ENCODE results near the gene PTPRA.
"Not testable (repeated sequence)": the region's sequence is repeated elsewhere in the genome, so short reads cannot be mapped to it uniquely, and the experiment has no call there.

PTPRA gene

GRCh38 chr20:2894221-2894620, 20.9 kb downstream of the PTPRA start:
- FAIRE-seq, result no peak
- no peak for DNase-seq (ENCODE audit: insufficient read length, low spot score)
- TF ChIP-seq POU2F2 (IDR thresholded peaks at IDR 0.05; ENCODE audit: low read depth, low read length), result no peak
- no peak for TF ChIP-seq TAF1 (IDR thresholded peaks at IDR 0.05; ENCODE audit: low read depth, low read length)
- no peak for TF ChIP-seq POLR2A (IDR thresholded peaks at IDR 0.05; ENCODE audit: low read depth, low read length)
- TF ChIP-seq SPI1 (IDR thresholded peaks at IDR 0.05; ENCODE audit: low read depth, low read length), result no peak
- no peak for TF ChIP-seq PAX5 (IDR thresholded peaks at IDR 0.05; ENCODE audit: insufficient read depth, low read length, severe bottlenecking)
- TF ChIP-seq POLR2AphosphoS5 (IDR thresholded peaks at IDR 0.05; ENCODE audit: low read depth, low read length), result no peak

GRCh38 chr20:2895154-2895553, 21.9 kb downstream of the PTPRA start:
- not testable (repeated sequence) for DNase-seq (ENCODE audit: insufficient read length, low spot score); FAIRE-seq

GRCh38 chr20:2899243-2899642, 26.0 kb downstream of the PTPRA start:
- no peak for FAIRE-seq
- no peak for DNase-seq (ENCODE audit: insufficient read length, low spot score)
- TF ChIP-seq SPI1 (IDR thresholded peaks at IDR 0.05; ENCODE audit: low read depth, low read length), result no peak
- TF ChIP-seq POLR2AphosphoS5 (IDR thresholded peaks at IDR 0.05; ENCODE audit: low read depth, low read length), result no peak
- TF ChIP-seq TAF1 (IDR thresholded peaks at IDR 0.05; ENCODE audit: low read depth, low read length), result no peak

GRCh38 chr20:2900845-2901592, 27.7 kb downstream of the PTPRA start:
- DNase-seq (ENCODE audit: insufficient read length, low spot score) (peak; percentile 27), FAIRE-seq (peak; percentile 26)
- no peak for TF ChIP-seq PAX5 (IDR thresholded peaks at IDR 0.05; ENCODE audit: insufficient read depth, low read length, severe bottlenecking)
- TF ChIP-seq SPI1 (IDR thresholded peaks at IDR 0.05; ENCODE audit: low read depth, low read length), result peak; percentile 45

GRCh38 chr20:2902291-2902690, 29.0 kb downstream of the PTPRA start:
- FAIRE-seq (no peak), DNase-seq (ENCODE audit: insufficient read length, low spot score) (no peak)
- TF ChIP-seq SPI1 (IDR thresholded peaks at IDR 0.05; ENCODE audit: low read depth, low read length) (no peak), TAF1 (IDR thresholded peaks at IDR 0.05; ENCODE audit: low read depth, low read length) (no peak), POLR2A (IDR thresholded peaks at IDR 0.05; ENCODE audit: low read depth, low read length) (no peak)

GRCh38 chr20:2902818-2903217, 29.5 kb downstream of the PTPRA start:
- DNase-seq (ENCODE audit: insufficient read length, low spot score), result no peak
- TF ChIP-seq POLR2A (IDR thresholded peaks at IDR 0.05; ENCODE audit: low read depth, low read length) (no peak), TAF1 (IDR thresholded peaks at IDR 0.05; ENCODE audit: low read depth, low read length) (no peak), POLR2AphosphoS5 (IDR thresholded peaks at IDR 0.05; ENCODE audit: low read depth, low read length) (no peak), PAX5 (IDR thresholded peaks at IDR 0.05; ENCODE audit: insufficient read depth, low read length, severe bottlenecking) (no peak)
- no peak for FAIRE-seq

- no peak for DNase-seq (ENCODE audit: insufficient read length, low spot score)
- TF ChIP-seq TAF1 (IDR thresholded peaks at IDR 0.05; ENCODE audit: low read depth, low read length), result no peak
- no peak for TF ChIP-seq SPI1 (IDR thresholded peaks at IDR 0.05; ENCODE audit: low read depth, low read length)
- no peak for TF ChIP-seq PAX5 (IDR thresholded peaks at IDR 0.05; ENCODE audit: insufficient read depth, low read length, severe bottlenecking)
- TF ChIP-seq POLR2A (IDR thresholded peaks at IDR 0.05; ENCODE audit: low read depth, low read length), result no peak
- TF ChIP-seq POLR2AphosphoS5 (IDR thresholded peaks at IDR 0.05; ENCODE audit: low read depth, low read length), result no peak
- FAIRE-seq, result no peak
These were observed 30.4 kb downstream of the PTPRA start for GRCh38 chr20:2903686-2904085.

GRCh38 chr20:2907519-2907918, 34.2 kb downstream of the PTPRA start:
- FAIRE-seq, result peak; percentile 20
- TF ChIP-seq SPI1 (IDR thresholded peaks at IDR 0.05; ENCODE audit: low read depth, low read length) (no peak), POLR2AphosphoS5 (IDR thresholded peaks at IDR 0.05; ENCODE audit: low read depth, low read length) (no peak), POLR2A (IDR thresholded peaks at IDR 0.05; ENCODE audit: low read depth, low read length) (no peak), PAX5 (IDR thresholded peaks at IDR 0.05; ENCODE audit: insufficient read depth, low read length, severe bottlenecking) (no peak), POU2F2 (IDR thresholded peaks at IDR 0.05; ENCODE audit: low read depth, low read length) (no peak), TAF1 (IDR thresholded peaks at IDR 0.05; ENCODE audit: low read depth, low read length) (no peak)
- DNase-seq (ENCODE audit: insufficient read length, low spot score), result no peak

GRCh38 chr20:2909953-2910352, 36.7 kb downstream of the PTPRA start:
- FAIRE-seq (no peak), DNase-seq (ENCODE audit: insufficient read length, low spot score) (no peak)
- TF ChIP-seq POLR2AphosphoS5 (IDR thresholded peaks at IDR 0.05; ENCODE audit: low read depth, low read length) (no peak), POLR2A (IDR thresholded peaks at IDR 0.05; ENCODE audit: low read depth, low read length) (no peak), SPI1 (IDR thresholded peaks at IDR 0.05; ENCODE audit: low read depth, low read length) (no peak), POU2F2 (IDR thresholded peaks at IDR 0.05; ENCODE audit: low read depth, low read length) (no peak), TAF1 (IDR thresholded peaks at IDR 0.05; ENCODE audit: low read depth, low read length) (no peak), PAX5 (IDR thresholded peaks at IDR 0.05; ENCODE audit: insufficient read depth, low read length, severe bottlenecking) (no peak)

GRCh38 chr20:2911200-2911599, 37.9 kb downstream of the PTPRA start:
- DNase-seq (ENCODE audit: insufficient read length, low spot score), result no peak
- no peak for FAIRE-seq
- TF ChIP-seq POU2F2 (IDR thresholded peaks at IDR 0.05; ENCODE audit: low read depth, low read length) (no peak), POLR2AphosphoS5 (IDR thresholded peaks at IDR 0.05; ENCODE audit: low read depth, low read length) (no peak), PAX5 (IDR thresholded peaks at IDR 0.05; ENCODE audit: insufficient read depth, low read length, severe bottlenecking) (no peak), TAF1 (IDR thresholded peaks at IDR 0.05; ENCODE audit: low read depth, low read length) (no peak), SPI1 (IDR thresholded peaks at IDR 0.05; ENCODE audit: low read depth, low read length) (no peak)

GRCh38 chr20:2914160-2914559, 40.9 kb downstream of the PTPRA start:
- DNase-seq (ENCODE audit: insufficient read length, low spot score), result no peak
- peak; percentile 31 for FAIRE-seq
- TF ChIP-seq POLR2A (IDR thresholded peaks at IDR 0.05; ENCODE audit: low read depth, low read length) (no peak), SPI1 (IDR thresholded peaks at IDR 0.05; ENCODE audit: low read depth, low read length) (no peak), POLR2AphosphoS5 (IDR thresholded peaks at IDR 0.05; ENCODE audit: low read depth, low read length) (no peak), POU2F2 (IDR thresholded peaks at IDR 0.05; ENCODE audit: low read depth, low read length) (no peak), PAX5 (IDR thresholded peaks at IDR 0.05; ENCODE audit: insufficient read depth, low read length, severe bottlenecking) (no peak), TAF1 (IDR thresholded peaks at IDR 0.05; ENCODE audit: low read depth, low read length) (no peak)

All from GM12891 (cell line).